Measurements from ENCODE around the gene AFAP1. TPM values are rescaled to one million over a fixed set of nuclear protein-coding genes. Genes with fewer than 3 reads are reported as not detected.
A peak's percentile ranks its signal among the peaks of the same experiment; 100 is the strongest.

Gene AFAP1
- 10 to 100 TPM; 21.6 to 28.3 (median 23.6) TPM for polyA plus RNA-seq (ENCODE audit: insufficient read length in 4 of 4)

- peak; percentile 83 to 87 (median 84) for DNase-seq (ENCODE audit: low read depth in 4 of 4, low spot score in 3 of 4)
Observed at GRCh38 chr4:7939377-7940108, at the start of gene AFAP1. Gene AFAP1, minus strand, starts transcription at chr4:7939861. Its CDS starts 67,783 bp downstream, at chr4:7872078.

GRCh38 chr4:7988437-7988836 is 48.8 kb upstream of the AFAP1 start:
- no peak for DNase-seq (ENCODE audit: low read depth in 4 of 4, low spot score in 3 of 4)

- peak in 2 of 4 donors; percentile 58 to 70 for DNase-seq (ENCODE audit: low read depth in 4 of 4, low spot score in 3 of 4)
Observed at GRCh38 chr4:7987148-7987989, 47.7 kb upstream of the AFAP1 start.

DNA sequence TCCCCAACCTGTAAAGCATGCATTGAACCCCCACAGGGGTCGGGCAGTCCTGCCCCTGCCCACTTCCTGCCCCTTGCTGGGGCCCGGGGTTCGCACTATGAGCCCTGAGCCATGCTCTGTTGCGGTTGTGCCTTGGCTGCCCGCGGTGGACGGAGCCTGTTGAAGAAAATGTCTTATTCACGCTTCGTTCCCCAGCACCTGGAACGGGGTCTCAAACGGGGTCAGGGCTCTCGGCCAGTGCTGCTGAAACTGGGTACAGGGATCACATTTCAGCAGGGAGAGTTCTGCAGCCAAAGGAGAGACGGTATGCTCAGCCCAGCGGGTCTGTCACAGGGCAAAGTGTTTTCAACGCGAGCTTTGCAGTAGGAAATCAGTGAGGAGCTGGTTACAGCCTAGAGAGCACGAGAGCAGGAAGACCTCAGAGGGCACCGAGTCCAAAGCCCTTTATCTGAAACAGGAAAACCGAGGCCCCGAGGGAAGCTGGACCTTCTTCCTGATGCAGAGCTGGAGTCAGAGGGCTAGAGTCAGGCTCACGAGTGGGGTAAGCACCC is 46.3 kb upstream of the AFAP1 start:
- peak in 1 of 4 donors; percentile 47 for DNase-seq (ENCODE audit: low read depth in 4 of 4, low spot score in 3 of 4)

- no peak for DNase-seq (ENCODE audit: low read depth in 4 of 4, low spot score in 3 of 4)
Observed at GRCh38 chr4:7985072-7985471, 45.4 kb upstream of the AFAP1 start.

DNA sequence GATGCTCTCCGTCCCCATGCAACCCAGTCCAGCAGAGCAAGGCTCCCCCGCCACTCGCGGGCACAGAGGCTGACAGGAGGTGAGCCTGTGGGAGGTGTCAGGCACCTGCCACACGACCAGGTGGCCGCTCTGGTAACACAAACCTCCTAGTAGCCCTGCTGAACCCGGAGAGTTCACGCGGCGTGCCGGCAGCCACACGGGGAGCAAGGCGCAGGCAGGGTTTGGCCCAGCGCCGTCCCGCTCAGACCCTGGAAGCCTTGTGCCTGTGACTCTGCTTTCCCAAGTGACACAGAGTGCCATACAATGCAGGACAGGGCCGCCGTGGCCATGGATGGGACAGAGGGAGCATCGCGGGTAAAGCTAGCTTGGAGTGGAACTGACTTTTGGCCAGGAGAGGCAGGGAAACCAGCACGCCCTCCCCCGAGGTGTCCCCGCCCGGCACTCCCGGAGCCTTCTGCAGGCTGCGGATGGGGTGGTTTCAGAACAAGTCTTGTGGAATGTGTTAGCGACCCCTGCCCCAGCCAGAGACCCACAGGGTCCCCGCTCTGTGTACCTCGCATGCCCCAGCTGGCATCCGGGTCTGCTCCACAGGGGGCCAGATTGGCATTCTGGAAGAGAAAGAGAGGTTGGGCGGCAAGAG is 44.7 kb upstream of the AFAP1 start:
- no peak for DNase-seq (ENCODE audit: low read depth in 4 of 4, low spot score in 3 of 4)

- DNase-seq (ENCODE audit: low read depth in 4 of 4, low spot score in 3 of 4) = no peak
Observed at GRCh38 chr4:7983296-7983695, 43.6 kb upstream of the AFAP1 start.

- DNase-seq (ENCODE audit: low read depth in 4 of 4, low spot score in 3 of 4) = no peak
Observed at GRCh38 chr4:7981738-7982394, 42.2 kb upstream of the AFAP1 start.

DNA sequence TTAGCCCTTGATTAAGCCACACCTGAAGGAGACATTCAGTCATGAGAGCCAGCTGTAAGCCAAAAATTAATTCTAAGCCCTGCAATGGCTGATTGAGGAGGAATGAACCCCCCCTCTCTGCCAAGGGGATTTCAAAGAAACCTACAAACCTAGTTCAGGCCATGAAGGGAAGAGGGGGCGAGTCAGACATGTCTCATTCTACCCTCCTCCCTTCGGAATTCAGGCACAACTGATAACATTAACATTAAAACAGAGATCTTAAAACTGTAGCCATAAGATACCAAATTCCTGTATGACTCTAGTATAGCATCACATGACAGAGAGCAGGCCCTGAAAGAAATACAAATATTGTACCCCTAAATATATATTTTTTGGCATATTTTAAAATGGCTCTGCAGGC is 40.4 kb upstream of the AFAP1 start:
- DNase-seq (ENCODE audit: low read depth in 4 of 4, low spot score in 3 of 4) = no peak

GRCh38 chr4:7979652-7979968 is 39.9 kb upstream of the AFAP1 start:
- DNase-seq (ENCODE audit: low read depth in 4 of 4, low spot score in 3 of 4) = no peak

- DNase-seq (ENCODE audit: low read depth in 4 of 4, low spot score in 3 of 4) = no peak
Observed at GRCh38 chr4:7978907-7979651, 39.4 kb upstream of the AFAP1 start.

- no peak for DNase-seq (ENCODE audit: low read depth in 4 of 4, low spot score in 3 of 4)
Observed at GRCh38 chr4:7978489-7978888, 38.8 kb upstream of the AFAP1 start.

- DNase-seq (ENCODE audit: low read depth in 4 of 4, low spot score in 3 of 4) = no peak
Observed at GRCh38 chr4:7976634-7977033, 37.0 kb upstream of the AFAP1 start.

- DNase-seq (ENCODE audit: low read depth in 4 of 4, low spot score in 3 of 4) = no peak
Observed at GRCh38 chr4:7976025-7976424, 36.4 kb upstream of the AFAP1 start.

- DNase-seq (ENCODE audit: low read depth in 4 of 4, low spot score in 3 of 4) = no peak
Observed at GRCh38 chr4:7974425-7974824, 34.8 kb upstream of the AFAP1 start.

DNA sequence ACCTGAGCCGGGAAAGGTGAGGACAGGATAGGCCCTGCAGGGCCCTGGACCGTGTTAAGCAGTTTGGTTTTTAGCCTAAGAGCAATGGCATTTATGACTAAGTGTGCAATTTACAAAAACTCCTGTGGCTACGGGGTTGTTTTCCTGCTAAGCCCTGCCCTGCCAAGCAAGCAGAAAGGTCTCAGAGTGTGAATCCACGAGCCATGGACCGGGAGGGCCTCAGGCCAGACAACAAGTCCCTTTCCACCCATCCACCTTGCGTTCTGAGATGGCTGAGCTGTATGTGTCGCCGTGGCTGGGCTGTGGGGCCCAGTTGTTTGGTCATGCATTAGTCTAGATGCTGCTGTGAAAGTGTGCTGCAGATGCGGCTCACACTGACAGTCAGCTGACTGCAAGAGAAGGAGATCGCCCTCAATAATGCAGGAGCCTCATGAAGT is 33.9 kb upstream of the AFAP1 start:
- no peak for DNase-seq (ENCODE audit: low read depth in 4 of 4, low spot score in 3 of 4)

GRCh38 chr4:7971881-7972500 is 32.3 kb upstream of the AFAP1 start:
- no peak for DNase-seq (ENCODE audit: low read depth in 4 of 4, low spot score in 3 of 4)

DNA sequence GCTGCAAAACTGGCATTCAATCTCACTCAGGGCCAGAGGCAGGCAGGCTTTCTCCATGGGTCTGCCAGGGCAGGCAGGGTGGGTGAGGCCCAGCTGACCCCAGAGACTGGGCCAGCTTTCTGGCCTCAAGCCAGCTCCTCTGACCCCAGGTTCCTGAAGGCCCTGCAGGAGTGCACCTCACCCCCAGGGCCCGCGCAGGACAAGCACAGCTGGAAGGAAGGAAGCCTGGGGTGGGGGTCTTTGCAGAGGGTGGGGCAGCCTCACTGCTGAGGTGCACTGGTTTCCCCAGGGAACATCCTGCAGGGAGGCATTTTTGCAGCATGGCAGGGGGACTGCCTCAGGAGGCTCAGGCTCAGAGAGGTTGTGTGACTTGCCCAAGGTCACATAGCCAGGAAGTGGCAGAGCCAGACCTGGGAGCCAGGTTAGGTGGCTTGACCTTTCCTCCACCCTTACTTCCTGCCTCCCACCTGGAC is 31.5 kb upstream of the AFAP1 start:
- no peak for DNase-seq (ENCODE audit: low read depth in 4 of 4, low spot score in 3 of 4)

GRCh38 chr4:7970361-7970946 is 30.8 kb upstream of the AFAP1 start:
- DNase-seq (ENCODE audit: low read depth in 4 of 4, low spot score in 3 of 4) = no peak

Data from right renal pelvis (tissue), 4 donors.